SK-N-SH treated with all-trans-retinoic acid at 6 μM for 48 hours (cell line): ENCODE results near the gene RASGRF2.

ENCODE experiments used
- ATAC-seq: fragments of 200-7000 bp; cut with Tn5 transposase; 3 replicates; pipeline ENCODE4 v1.9.1; 2020; ENCODE audit warnings: mild to moderate bottlenecking, moderate library complexity
- ARNTL ChIP-seq: fragments of 450-650 bp; formaldehyde crosslinking; IDR thresholded peaks from 2 replicates; pipeline ENCODE4 v1.5.0; 2020; ENCODE audit warnings: low read depth, mild to moderate bottlenecking, moderate library complexity, borderline replicate concordance
- BACH2 ChIP-seq: fragments of 250-450 bp; sonication (Bioruptor Pico); IDR thresholded peaks from 2 replicates; pipeline ENCODE4 v1.9.0; 2021; ENCODE audit warnings: mild to moderate bottlenecking, borderline replicate concordance
- CSDC2 ChIP-seq: fragments of 250-450 bp; sonication (Bioruptor Pico); IDR thresholded peaks from 2 replicates; pipeline ENCODE4 v1.5.0; 2020; ENCODE audit warnings: mild to moderate bottlenecking, moderate library complexity
- ESRRG ChIP-seq: fragments of 250-450 bp; sonication (Bioruptor Pico); IDR thresholded peaks from 2 replicates; pipeline ENCODE4 v1.6.1; 2021; ENCODE audit warnings: mild to moderate bottlenecking
- GLIS3 ChIP-seq: fragments of 250-450 bp; sonication (Bioruptor Pico); IDR thresholded peaks from 2 replicates; pipeline ENCODE4 v1.5.0; 2020; ENCODE audit warnings: mild to moderate bottlenecking, moderate library complexity
- ISL1 ChIP-seq: fragments of 250-450 bp; sonication (Bioruptor Pico); IDR thresholded peaks from 2 replicates; pipeline ENCODE4 v2.1.2; 2022; ENCODE audit warnings: mild to moderate bottlenecking, moderate library complexity
- OSR1 ChIP-seq: fragments of 250-450 bp; sonication (Bioruptor Pico); IDR thresholded peaks from 2 replicates; pipeline ENCODE4 v1.8.0; 2022; ENCODE audit warnings: moderate library complexity, mild to moderate bottlenecking, inconsistent platforms
- PATZ1 ChIP-seq: fragments of 250-450 bp; sonication (Bioruptor Pico); IDR thresholded peaks from 2 replicates; pipeline ENCODE4 v1.8.0; 2020; ENCODE audit warnings: mild to moderate bottlenecking, moderate library complexity, borderline replicate concordance
- POU6F1 ChIP-seq: fragments of 250-450 bp; sonication (Bioruptor Pico); IDR thresholded peaks from 2 replicates; pipeline ENCODE4 v1.8.0; 2021; ENCODE audit warnings: low read depth, mild to moderate bottlenecking, moderate library complexity, borderline replicate concordance
- PPARA ChIP-seq: fragments of 250-450 bp; sonication (Bioruptor Pico); IDR thresholded peaks from 2 replicates; pipeline ENCODE4 v1.5.0; 2020; ENCODE audit warnings: mild to moderate bottlenecking, borderline replicate concordance
- SNAI2 ChIP-seq: fragments of 250-450 bp; sonication (Bioruptor Pico); IDR thresholded peaks from 2 replicates; pipeline ENCODE4 v1.5.0; 2020; ENCODE audit warnings: mild to moderate bottlenecking, moderate library complexity
- TCF4 ChIP-seq: fragments of 250-450 bp; sonication (Bioruptor Pico); IDR thresholded peaks from 2 replicates; pipeline ENCODE4 v1.8.0; 2021; ENCODE audit warnings: mild to moderate bottlenecking, moderate library complexity, borderline replicate concordance
- TOX ChIP-seq: fragments of 250-450 bp; sonication (Bioruptor Pico); IDR thresholded peaks from 2 replicates; pipeline ENCODE4 v1.8.0; 2021; ENCODE audit warnings: mild to moderate bottlenecking, moderate library complexity, borderline replicate concordance
- ZC3H10 ChIP-seq: fragments of 250-450 bp; sonication (Bioruptor Pico); IDR thresholded peaks from 2 replicates; pipeline ENCODE4 v1.5.1; 2021; ENCODE audit warnings: mild to moderate bottlenecking, moderate library complexity
- ZFP3 ChIP-seq: fragments of 250-450 bp; sonication (Bioruptor Pico); IDR thresholded peaks from 2 replicates; pipeline ENCODE4 v1.5.0; 2020; ENCODE audit warnings: mild to moderate bottlenecking, moderate library complexity
- ZFP30 ChIP-seq: fragments of 450-650 bp; formaldehyde crosslinking; IDR thresholded peaks from 2 replicates; pipeline ENCODE4 v1.5.0; 2022; ENCODE audit warnings: mild to moderate bottlenecking, moderate library complexity
- ZNF565 ChIP-seq: fragments of 450-650 bp; formaldehyde crosslinking; conservative IDR thresholded peaks from 2 replicates; pipeline ENCODE4 v1.5.0; 2020; ENCODE audit warnings: low read depth, mild to moderate bottlenecking, moderate library complexity
- ZNF70 ChIP-seq: fragments of 450-650 bp; formaldehyde crosslinking; IDR thresholded peaks from 2 replicates; pipeline ENCODE4 v1.5.0; 2020; ENCODE audit warnings: mild to moderate bottlenecking, moderate library complexity
- ZNF8 ChIP-seq: fragments of 450-650 bp; formaldehyde crosslinking; IDR thresholded peaks from 2 replicates; pipeline ENCODE4 v1.5.0; 2020; ENCODE audit warnings: mild to moderate bottlenecking, moderate library complexity
- TF ChIP-seq, protein P1 (sequence below): fragments of 250-450 bp; sonication (Bioruptor Pico); IDR thresholded peaks from 2 replicates; pipeline ENCODE4 v1.5.1; 2020; ENCODE audit warnings: low read depth, mild to moderate bottlenecking, moderate library complexity
- TF ChIP-seq, protein P2 (sequence below): fragments of 250-450 bp; sonication (Bioruptor Pico); IDR thresholded peaks from 2 replicates; pipeline ENCODE4 v1.5.0; 2020; ENCODE audit warnings: mild to moderate bottlenecking, moderate library complexity
- TF ChIP-seq, protein P3 (sequence below): fragments of 250-450 bp; sonication (Bioruptor Pico); IDR thresholded peaks from 2 replicates; pipeline ENCODE4 v1.5.1; 2021; ENCODE audit warnings: mild to moderate bottlenecking, moderate library complexity

RASGRF2 gene

GRCh38 chr5:81242906-81243436 is 282.8 kb downstream of the RASGRF2 start:
- TF ChIP-seq ESRRG (CRISPR knock-in tag) (no peak), ZNF70 (CRISPR knock-in tag) (no peak), TCF4 (CRISPR knock-in tag) (no peak), PPARA (CRISPR knock-in tag) (no peak), ZFP3 (no peak), GLIS3 (no peak), ZFP30 (CRISPR knock-in tag) (no peak)

DNA sequence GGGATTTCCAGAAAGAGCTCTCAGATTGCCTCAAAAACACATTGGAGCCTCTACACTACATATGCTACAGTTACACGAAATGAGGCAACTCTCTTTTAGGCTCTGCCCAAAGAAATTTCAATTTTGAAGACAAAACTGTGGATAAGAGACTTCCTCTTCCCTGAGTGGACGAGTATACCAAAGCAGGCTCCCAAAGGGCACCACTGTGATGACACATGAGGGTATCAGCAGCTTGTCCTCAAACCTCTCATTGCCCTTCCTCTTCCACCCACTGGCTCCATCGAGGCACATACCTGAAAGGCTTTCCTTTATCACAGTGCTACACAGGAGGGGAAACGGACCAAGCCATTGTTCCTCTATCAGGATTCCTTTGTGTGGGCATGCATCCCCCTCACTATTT is 284.3 kb downstream of the RASGRF2 start:
- TF ChIP-seq TCF4 (CRISPR knock-in tag), result no peak
- no peak for TF ChIP-seq ZFP3
- TF ChIP-seq ZC3H10 (CRISPR knock-in tag), result no peak
- no peak for TF ChIP-seq BACH2
- TF ChIP-seq POU6F1 (CRISPR knock-in tag), result no peak
- TF ChIP-seq SNAI2 (CRISPR knock-in tag), result no peak
- TF ChIP-seq, protein P1, sequence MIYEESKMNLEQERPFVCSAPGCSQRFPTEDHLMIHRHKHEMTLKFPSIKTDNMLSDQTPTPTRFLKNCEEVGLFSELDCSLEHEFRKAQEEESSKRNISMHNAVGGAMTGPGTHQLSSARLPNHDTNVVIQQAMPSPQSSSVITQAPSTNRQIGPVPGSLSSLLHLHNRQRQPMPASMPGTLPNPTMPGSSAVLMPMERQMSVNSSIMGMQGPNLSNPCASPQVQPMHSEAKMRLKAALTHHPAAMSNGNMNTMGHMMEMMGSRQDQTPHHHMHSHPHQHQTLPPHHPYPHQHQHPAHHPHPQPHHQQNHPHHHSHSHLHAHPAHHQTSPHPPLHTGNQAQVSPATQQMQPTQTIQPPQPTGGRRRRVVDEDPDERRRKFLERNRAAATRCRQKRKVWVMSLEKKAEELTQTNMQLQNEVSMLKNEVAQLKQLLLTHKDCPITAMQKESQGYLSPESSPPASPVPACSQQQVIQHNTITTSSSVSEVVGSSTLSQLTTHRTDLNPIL (CRISPR knock-in tag), result no peak
- no peak for TF ChIP-seq OSR1 (CRISPR knock-in tag)
- TF ChIP-seq ZNF8 (CRISPR knock-in tag), result no peak
- TF ChIP-seq PPARA (CRISPR knock-in tag), result no peak
- no peak for TF ChIP-seq PATZ1 (CRISPR knock-in tag)
- no peak for ATAC-seq

More at GRCh38 chr5:81242906-81243436, 282.8 kb downstream of the RASGRF2 start:
- no peak for ATAC-seq

DNA sequence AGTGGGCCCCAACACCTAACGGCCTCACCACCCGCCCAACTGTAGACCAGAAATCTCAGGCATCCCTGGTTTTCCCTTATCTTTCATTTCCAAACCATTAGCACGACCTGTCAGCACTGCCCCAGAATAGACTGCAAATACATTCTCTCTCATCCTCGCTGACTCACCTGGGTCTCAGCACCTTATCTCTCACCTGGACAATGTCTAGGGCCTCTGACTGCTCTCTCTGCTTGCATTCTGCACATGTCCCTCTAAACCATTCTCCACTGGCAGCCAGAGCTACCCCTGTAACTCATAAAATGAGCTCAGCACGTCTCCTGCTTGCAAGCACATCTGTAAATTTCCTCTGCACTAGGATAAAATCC is 285.7 kb downstream of the RASGRF2 start:
- TF ChIP-seq SNAI2 (CRISPR knock-in tag) (no peak), CSDC2 (no peak), TOX (no peak), TCF4 (CRISPR knock-in tag) (no peak), ISL1 (CRISPR knock-in tag) (no peak), ZNF565 (CRISPR knock-in tag) (no peak)
- TF ChIP-seq, protein P2, sequence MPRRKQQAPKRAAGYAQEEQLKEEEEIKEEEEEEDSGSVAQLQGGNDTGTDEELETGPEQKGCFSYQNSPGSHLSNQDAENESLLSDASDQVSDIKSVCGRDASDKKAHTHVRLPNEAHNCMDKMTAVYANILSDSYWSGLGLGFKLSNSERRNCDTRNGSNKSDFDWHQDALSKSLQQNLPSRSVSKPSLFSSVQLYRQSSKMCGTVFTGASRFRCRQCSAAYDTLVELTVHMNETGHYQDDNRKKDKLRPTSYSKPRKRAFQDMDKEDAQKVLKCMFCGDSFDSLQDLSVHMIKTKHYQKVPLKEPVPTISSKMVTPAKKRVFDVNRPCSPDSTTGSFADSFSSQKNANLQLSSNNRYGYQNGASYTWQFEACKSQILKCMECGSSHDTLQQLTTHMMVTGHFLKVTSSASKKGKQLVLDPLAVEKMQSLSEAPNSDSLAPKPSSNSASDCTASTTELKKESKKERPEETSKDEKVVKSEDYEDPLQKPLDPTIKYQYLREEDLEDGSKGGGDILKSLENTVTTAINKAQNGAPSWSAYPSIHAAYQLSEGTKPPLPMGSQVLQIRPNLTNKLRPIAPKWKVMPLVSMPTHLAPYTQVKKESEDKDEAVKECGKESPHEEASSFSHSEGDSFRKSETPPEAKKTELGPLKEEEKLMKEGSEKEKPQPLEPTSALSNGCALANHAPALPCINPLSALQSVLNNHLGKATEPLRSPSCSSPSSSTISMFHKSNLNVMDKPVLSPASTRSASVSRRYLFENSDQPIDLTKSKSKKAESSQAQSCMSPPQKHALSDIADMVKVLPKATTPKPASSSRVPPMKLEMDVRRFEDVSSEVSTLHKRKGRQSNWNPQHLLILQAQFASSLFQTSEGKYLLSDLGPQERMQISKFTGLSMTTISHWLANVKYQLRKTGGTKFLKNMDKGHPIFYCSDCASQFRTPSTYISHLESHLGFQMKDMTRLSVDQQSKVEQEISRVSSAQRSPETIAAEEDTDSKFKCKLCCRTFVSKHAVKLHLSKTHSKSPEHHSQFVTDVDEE (CRISPR knock-in tag), result no peak
- no peak for ATAC-seq

DNA sequence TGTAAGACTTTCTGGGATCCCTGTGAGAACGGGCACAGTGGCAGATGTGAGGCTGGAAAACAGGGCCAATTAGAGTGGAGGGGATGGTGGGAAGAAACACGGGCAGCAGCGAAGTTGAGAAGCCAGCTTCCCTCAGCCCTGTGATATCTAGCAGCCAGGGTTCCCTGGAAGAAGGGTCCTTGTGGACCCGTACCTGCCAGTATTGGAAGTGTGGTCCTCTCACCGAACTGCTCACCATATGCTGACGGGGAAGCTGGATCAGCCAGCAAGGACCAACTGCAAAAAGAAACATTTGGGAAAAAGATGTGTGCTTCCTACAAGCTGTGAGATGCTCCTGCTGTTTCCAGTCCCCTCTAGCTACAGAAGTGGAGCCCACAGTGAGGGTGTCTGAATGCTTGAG is 286.5 kb downstream of the RASGRF2 start:
- no peak for ATAC-seq
- TF ChIP-seq ZNF8 (CRISPR knock-in tag) (no peak), OSR1 (CRISPR knock-in tag) (no peak)

GRCh38 chr5:81247441-81247972 is 287.3 kb downstream of the RASGRF2 start:
- no peak for TF ChIP-seq ZNF70 (CRISPR knock-in tag)
- TF ChIP-seq ISL1 (CRISPR knock-in tag), result no peak
- no peak for TF ChIP-seq TOX
- no peak for TF ChIP-seq CSDC2
- TF ChIP-seq, protein P3, sequence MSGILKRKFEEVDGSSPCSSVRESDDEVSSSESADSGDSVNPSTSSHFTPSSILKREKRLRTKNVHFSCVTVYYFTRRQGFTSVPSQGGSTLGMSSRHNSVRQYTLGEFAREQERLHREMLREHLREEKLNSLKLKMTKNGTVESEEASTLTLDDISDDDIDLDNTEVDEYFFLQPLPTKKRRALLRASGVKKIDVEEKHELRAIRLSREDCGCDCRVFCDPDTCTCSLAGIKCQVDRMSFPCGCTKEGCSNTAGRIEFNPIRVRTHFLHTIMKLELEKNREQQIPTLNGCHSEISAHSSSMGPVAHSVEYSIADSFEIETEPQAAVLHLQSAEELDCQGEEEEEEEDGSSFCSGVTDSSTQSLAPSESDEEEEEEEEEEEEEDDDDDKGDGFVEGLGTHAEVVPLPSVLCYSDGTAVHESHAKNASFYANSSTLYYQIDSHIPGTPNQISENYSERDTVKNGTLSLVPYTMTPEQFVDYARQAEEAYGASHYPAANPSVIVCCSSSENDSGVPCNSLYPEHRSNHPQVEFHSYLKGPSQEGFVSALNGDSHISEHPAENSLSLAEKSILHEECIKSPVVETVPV (CRISPR knock-in tag), result no peak
- TF ChIP-seq OSR1 (CRISPR knock-in tag), result no peak
- TF ChIP-seq ZNF8 (CRISPR knock-in tag), result no peak
- no peak for TF ChIP-seq POU6F1 (CRISPR knock-in tag)
- no peak for TF ChIP-seq ARNTL (CRISPR knock-in tag)
- no peak for TF ChIP-seq ZFP30 (CRISPR knock-in tag)
- TF ChIP-seq ZC3H10 (CRISPR knock-in tag), result no peak
- no peak for TF ChIP-seq BACH2
- no peak for TF ChIP-seq ZFP3
- no peak for TF ChIP-seq PPARA (CRISPR knock-in tag)
- TF ChIP-seq ESRRG (CRISPR knock-in tag), result no peak

More at GRCh38 chr5:81247441-81247972, 287.3 kb downstream of the RASGRF2 start:
- ATAC-seq, result peak; percentile 76
